HG03378 (cell line): ENCODE measurements around the gene COLQ.
A peak's percentile ranks its signal among the peaks of the same experiment; 100 is the strongest.
"Not testable (repeated sequence)": the region's sequence is repeated elsewhere in the genome, so short reads cannot be mapped to it uniquely, and the experiment has no call there.

Experiments used
- ATAC-seq: cut with Tn5 transposase; IDR thresholded peaks from one replicate; pipeline ENCODE4 v1.9.1; 2021; ENCODE audit warnings: mild to moderate bottlenecking, moderate library complexity; ENCODE audit not compliant: unreplicated experiment

COLQ gene

DNA sequence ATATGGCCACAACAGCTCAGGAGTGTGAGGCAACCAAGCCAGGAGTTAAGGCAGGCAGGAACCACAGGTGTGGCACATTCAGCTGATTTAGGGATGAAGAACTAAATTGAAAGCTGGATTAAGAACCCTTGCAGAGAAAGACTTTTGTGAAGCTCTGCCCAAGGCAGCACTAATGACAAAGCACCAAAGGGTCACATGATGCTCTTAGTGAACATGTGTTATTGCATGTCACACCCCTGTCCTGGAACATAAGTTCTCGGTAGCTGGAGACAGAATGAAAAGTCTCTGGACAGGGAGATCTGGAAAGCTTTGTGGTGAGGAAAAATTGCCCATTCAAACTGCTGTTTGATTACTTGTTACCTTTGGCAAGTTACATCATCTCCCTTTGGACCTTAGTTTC lies 90.9 kb downstream of the COLQ start:
- no peak for ATAC-seq

DNA sequence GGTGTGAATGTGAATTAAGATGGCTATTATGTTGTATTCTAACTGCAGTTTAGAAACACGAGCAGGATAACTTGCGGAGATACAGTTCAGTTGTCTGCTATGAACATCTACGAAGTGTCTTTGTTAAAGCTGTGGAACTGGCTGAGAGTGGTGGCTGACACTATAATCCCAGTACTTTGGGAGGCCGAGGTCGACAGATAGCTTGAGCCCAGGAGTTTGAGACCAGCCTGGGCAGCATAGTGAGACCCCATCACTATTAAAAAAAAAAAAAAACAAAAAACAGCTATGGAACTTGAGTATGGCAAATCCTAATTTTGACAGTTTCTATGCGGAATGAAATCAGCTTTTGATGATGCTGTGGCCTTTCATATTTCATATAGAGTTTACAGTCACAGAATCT lies 92.4 kb downstream of the COLQ start:
- ATAC-seq: no peak

- no peak for ATAC-seq
Measured at GRCh38 chr3:15428539-15428938, 93.0 kb downstream of the COLQ start.

- no peak for ATAC-seq
Measured at GRCh38 chr3:15427981-15428380, 93.5 kb downstream of the COLQ start.

DNA sequence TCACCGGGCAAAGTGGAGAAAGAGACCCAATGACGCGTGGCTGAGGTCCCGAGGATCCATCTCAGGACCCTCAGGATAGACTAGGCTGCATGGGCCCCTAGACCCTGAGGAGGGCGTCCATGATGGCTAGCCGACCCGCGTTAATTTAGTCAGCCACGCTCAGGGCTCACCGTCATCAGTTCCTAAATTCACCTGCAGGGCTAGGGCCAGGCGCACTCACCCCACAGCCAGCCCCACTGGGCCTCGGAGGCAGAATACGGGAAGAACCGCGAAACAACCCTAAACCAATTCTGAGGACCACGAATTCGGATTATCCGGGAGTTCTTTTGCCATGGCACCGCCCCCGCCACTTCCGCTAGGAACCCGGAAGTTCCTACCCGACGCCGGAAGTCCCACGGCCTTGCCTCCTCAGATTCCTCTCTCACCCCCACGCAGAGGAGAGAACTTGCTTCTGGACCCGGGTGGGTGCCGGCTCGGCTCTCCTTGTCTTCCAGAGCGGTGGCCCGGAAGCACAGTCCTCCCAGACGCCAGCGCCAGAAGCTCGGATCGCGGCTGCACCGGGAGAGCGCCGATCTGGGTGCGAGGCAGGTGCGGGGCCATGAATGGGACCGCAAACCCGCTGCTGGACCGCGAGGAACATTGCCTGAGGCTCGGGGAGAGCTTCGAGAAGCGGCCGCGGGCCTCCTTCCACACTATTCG lies 94.2 kb downstream of the COLQ start, which contains the start of the genes EAF1 and METTL6:
Gene EAF1, plus strand, starts transcription at position 417 of the 699 bp plus-strand sequence. Its CDS starts 182 bp downstream, at position 599.
Gene METTL6, minus strand, starts transcription at position 363 of the 699 bp plus-strand sequence. CDS start 1,033 bp downstream, outside the sequence.
- ATAC-seq: peak; percentile 73

GRCh38 chr3:15426579-15427118 lies 94.9 kb downstream of the COLQ start:
- no peak for ATAC-seq

DNA sequence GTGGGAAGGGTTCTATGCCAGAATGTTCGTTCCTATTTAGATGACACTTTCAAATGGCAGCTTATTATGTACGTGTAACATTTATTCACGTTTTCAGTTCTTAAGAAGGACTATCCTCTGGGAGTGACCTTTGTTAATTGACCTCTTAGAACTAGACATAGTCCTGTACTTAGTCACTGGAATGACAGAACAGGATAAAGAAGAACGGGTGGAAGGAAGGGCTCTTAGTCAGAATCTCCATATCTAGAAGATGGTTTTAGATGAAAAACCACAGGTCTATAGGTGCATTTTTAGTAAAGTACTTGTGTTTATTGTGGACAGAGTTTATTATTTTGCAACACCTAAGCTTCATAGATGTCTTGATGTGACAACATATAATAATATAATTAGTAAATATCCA lies 100.6 kb downstream of the COLQ start:
- no peak for ATAC-seq

GRCh38 chr3:15410966-15411365 lies 110.5 kb downstream of the COLQ start:
- not testable (repeated sequence) for ATAC-seq

- ATAC-seq: no peak
Measured at GRCh38 chr3:15409774-15410173, 111.7 kb downstream of the COLQ start.

GRCh38 chr3:15409239-15409638 lies 112.3 kb downstream of the COLQ start:
- ATAC-seq: no peak

- ATAC-seq: no peak
Measured at GRCh38 chr3:15405448-15406050, 116.0 kb downstream of the COLQ start.

GRCh38 chr3:15404767-15405166 lies 116.7 kb downstream of the COLQ start:
- ATAC-seq: no peak

DNA sequence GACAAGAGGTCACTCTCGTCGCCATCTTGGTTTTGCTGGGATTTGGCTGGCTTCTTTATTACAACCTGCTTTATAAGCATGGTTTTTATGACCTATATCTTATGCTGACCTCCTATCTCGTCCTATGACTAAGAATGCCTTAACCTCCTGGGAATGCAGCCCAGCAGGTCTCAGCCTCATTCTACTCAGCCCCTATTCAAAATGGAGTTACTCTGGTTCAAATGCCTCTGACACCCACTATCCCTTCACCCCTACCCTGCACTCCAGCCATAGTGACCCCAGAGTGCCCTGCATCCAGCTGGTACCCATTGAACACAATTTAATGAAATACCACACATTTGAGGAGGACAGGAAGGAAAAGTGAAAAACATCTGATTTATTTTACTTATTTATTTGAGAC lies 117.5 kb downstream of the COLQ start:
- ATAC-seq: no peak

DNA sequence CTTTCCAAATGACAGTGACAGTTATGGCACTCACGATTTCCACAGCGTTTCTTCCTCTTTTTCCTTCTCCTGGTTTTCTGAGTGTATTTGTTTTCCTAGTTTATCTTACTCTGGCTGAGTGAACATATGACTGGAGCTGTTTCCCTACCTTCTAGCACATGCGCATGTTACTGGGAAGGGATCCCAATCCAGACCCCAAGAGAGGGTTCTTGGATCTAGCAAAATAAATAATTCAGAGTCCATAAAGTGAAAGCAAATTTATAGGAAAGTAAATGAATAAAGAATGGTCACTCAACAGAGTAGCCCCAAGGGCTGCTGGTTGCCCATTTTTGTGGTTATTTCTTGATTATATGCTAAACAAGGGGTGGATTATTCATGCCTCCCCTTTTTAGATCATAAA lies 118.0 kb downstream of the COLQ start:
- ATAC-seq: no peak

DNA sequence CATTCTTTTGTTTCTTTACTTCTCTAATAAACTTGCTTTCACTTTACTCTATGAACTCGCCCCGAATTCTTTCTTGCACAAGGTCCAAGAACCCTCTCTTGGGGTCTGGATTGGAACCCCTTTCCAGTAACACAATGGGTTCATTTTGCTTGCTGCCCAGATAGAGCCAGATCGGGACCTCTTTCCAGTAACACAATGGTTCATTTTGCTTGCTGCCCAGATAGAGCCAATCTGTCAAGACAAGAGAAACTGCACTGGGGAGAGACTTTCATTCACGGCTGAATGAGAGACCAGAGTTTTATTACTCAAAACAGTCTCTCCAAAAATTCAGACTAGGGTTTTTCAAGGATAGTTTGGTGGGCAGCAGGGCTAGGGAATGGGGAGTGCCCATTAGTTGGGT lies 119.6 kb downstream of the COLQ start:
- no peak for ATAC-seq
